Colon (tissue), 2 donors: Measurements from ENCODE around the gene CELF1.
"Not testable (repeated sequence)": the region's sequence is repeated elsewhere in the genome, so short reads cannot be mapped to it uniquely, and the experiment has no call there.

ENCODE experiments used
- FAIRE-seq: peaks from 2 replicates; lab custom pipeline; 2012; peaks lifted over from hg19 to GRCh38; lab: Jason Lieb, UNC
- donor health status: control.
- donor health status: control.

CELF1 gene

DNA sequence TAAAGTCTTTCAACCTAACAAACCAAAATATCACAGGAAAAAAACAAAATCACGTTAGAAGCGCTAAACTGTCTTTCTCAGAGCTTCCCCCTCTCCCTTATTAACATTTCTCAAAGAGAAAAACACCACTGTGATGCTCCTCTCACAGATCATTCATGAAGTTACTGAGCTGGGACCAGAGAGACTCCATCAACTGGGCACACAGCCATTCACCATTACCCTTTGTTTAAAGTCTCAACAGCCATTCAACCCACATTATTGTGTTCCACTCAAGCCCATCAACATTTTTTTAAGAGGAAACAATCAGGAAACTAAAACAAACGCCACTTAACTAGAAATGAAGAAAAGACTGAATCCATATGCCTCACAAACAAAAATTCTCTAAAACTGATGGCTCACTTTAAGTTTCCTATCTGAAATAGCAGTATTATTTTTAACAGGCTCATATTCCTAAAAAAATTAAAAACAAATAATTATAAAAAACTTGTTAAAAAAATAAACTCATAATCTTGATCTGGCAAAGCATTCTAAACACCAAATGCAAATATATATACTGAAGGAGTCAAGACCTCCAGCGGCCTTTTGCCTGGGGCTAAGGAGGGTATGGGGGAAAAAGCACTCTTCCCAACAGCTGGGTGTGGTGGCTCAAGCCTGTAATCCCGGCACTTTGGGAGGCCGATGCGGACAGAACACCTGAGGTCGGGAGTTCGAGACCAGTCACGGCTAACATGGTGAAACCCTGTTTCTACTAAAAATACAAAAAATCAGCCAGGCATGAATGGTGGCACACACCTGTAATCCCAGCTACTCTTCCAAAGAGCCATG, 14.0 kb downstream of the CELF1 start:
- no peak for FAIRE-seq

- FAIRE-seq: no peak
These were observed 16.0 kb downstream of the CELF1 start for GRCh38 chr11:47536915-47537314.

- FAIRE-seq: no peak
These were observed 18.2 kb downstream of the CELF1 start for GRCh38 chr11:47534704-47535251.

- no peak for FAIRE-seq
These were observed 19.2 kb downstream of the CELF1 start for GRCh38 chr11:47533690-47534151.

- FAIRE-seq: no peak
These were observed 20.2 kb downstream of the CELF1 start for GRCh38 chr11:47532597-47533213.

GRCh38 chr11:47531666-47532065, 21.3 kb downstream of the CELF1 start:
- FAIRE-seq: no peak

DNA sequence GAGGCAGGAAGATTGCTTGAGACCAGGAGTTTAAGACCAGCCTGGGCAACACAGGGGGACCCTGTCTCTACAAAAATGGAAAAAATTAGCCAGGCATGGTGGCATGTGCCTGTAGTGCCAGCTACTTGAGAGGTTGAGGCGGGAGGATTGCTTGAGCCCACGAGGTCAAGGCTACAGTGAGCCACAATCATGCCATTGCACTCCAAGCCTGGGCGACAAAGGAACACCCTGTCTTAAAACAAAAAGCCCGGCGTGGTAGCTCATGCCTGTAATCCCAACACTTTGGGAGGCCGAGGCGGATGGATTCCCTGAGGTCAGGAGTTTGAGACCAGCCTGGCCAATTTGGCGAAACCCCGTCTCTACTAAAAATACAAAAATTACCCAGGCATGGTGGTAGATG, 22.2 kb downstream of the CELF1 start:
- FAIRE-seq: not testable (repeated sequence)

GRCh38 chr11:47529951-47530350, 23.0 kb downstream of the CELF1 start:
- FAIRE-seq: no peak

GRCh38 chr11:47527186-47527585, 25.7 kb downstream of the CELF1 start:
- no peak for FAIRE-seq

GRCh38 chr11:47526032-47526431, 26.9 kb downstream of the CELF1 start:
- FAIRE-seq: not testable (repeated sequence)

DNA sequence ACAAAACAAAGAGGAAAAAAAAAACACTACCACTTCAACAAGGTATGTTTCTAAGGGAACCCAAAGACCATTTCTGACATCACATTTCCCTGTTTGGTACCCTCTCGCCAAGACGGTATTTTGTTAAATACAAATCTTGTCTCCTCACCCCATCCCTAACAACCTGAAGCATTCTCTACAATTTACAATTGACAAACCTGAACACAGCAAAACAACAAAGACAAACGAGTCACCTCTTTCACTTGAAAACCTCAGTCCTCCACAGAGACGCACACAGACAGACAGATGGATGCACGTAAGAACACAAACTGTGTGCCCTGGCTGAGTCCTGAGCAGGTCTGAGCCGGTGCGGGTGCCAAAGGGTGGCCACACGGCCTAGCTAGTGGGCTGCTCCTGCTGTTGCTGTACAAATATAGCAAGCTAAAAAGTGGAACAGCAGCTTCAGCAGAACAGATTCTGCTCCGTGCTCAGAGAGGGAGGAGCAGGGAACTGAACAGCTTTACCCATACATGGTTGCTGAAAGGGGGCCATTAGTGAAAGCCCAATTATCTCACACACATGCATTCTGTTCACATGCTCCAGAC, 28.5 kb downstream of the CELF1 start:
- no peak for FAIRE-seq

- no peak for FAIRE-seq
These were observed 29.3 kb downstream of the CELF1 start for GRCh38 chr11:47523490-47524225.

- FAIRE-seq: no peak
These were observed 34.5 kb downstream of the CELF1 start for GRCh38 chr11:47518212-47518964.

GRCh38 chr11:47516984-47517853, 35.7 kb downstream of the CELF1 start:
- FAIRE-seq: no peak

- FAIRE-seq: no peak
These were observed 36.8 kb downstream of the CELF1 start for GRCh38 chr11:47516155-47516554.

DNA sequence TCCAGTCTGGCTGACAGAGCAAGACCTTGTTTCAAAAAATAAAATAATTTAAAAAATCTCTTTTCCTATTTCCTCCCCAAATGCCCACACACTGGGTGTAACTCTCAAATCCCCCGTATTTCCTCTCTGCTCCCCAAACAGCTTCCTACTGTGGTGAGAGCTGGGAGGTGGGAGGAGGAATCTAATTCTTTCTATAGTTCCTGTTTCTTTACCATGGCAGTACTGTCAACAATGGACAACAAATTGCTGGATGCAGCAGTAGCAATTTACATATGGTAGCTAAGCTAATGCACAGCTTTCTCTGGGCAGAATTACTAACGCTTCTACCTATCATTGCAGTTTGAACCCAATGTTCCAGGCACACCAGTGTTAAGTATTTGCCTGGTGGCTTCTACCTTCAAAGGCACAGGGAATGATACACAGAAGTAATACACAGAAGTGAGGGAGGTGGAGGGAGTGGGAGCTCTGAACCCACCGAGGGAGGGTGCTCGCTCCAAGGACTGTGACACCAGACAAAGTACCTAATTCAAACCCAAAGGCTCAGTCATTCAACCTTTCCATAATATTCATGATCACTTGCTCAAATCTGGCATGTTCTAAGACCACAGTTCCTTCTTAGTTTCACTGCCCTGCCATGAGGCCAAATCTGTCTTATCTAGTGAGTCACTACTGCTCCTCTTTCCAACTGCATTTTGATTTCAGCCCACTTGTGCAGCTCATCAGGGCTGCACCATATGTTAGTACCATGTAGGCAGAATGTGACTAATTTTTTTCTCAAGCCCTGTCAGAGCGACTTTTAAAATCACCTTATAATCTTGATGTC, 37.9 kb downstream of the CELF1 start:
- no peak for FAIRE-seq

GRCh38 chr11:47512701-47513100, 40.2 kb downstream of the CELF1 start:
- FAIRE-seq: no peak

DNA sequence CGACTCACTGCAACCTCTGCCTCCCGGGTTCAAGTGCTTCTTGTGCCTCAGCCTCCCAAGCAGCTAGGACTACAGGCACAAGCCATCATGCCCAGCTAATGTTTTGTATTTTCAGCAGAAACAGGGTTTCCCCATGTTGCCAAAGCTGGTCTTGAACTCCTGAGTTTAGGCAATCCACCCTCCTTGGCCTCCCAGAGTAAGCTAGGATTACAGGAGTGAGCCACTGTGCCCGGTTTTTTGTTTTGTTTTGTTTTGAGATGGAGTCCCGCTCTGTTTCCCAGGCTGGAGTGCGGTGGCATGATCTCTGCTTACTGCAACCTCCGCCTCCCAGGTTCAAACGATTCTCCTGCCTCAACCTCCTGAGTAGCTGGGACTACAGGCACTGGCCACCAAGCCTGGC, 41.0 kb downstream of the CELF1 start:
- no peak for FAIRE-seq

- FAIRE-seq: no peak
These were observed 42.7 kb downstream of the CELF1 start for GRCh38 chr11:47510209-47510608.
